Activated CD8-positive, alpha-beta T cell treated with anti-CD3 and anti-CD28 coated beads for 36 hours (primary cell): ENCODE data around the gene GALNT17. TPM values are rescaled to one million over a fixed set of nuclear protein-coding genes. Genes with fewer than 3 reads are reported as not detected.

Experiments used
- ATAC-seq: fragments of 200-7000 bp; cut with Tn5 transposase; one replicate; pipeline ENCODE4 v1.10.0; 2021; ENCODE audit warnings: mild to moderate bottlenecking, moderate library complexity
- CTCF ChIA-PET: fragments of 350-600 bp; sonication (Branson Sonifier 250); formaldehyde crosslinking; loops from one replicate; lab custom pipeline; 2021; ENCODE audit warnings: antibody characterized with exemption; lab: Charles Lee
- POLR2A ChIA-PET: fragments of 350-600 bp; sonication (Branson Sonifier 250); formaldehyde crosslinking; loops from one replicate; lab custom pipeline; 2021; ENCODE audit warnings: antibody characterized with exemption; lab: Charles Lee
- DNase-seq: peaks from one replicate; pipeline ENCODE4 v3.0.0-alpha.2; 2020
- H3K27ac Mint-ChIP-seq: one replicate; pipeline ENCODE4 v1.8.0; 2021; ENCODE audit warnings: mild to moderate bottlenecking, mixed read lengths
- H3K27me3 Mint-ChIP-seq: one replicate; pipeline ENCODE4 v1.8.0; 2021; ENCODE audit warnings: mixed read lengths
- H3K36me3 Mint-ChIP-seq: one replicate; pipeline ENCODE4 v1.8.0; 2021; ENCODE audit warnings: low read depth, mixed read lengths
- H3K4me1 Mint-ChIP-seq: one replicate; pipeline ENCODE4 v1.8.0; 2021; ENCODE audit warnings: low read depth, mixed read lengths
- H3K4me3 Mint-ChIP-seq: one replicate; pipeline ENCODE4 v1.8.0; 2021; ENCODE audit warnings: mild to moderate bottlenecking, moderate library complexity, mixed read lengths
- H3K9me3 Mint-ChIP-seq: one replicate; pipeline ENCODE4 v1.8.0; 2021; ENCODE audit warnings: mixed read lengths
- CTCF ChIP-seq: fragments of 200-600 bp; IDR thresholded peaks from one replicate; pipeline ENCODE4 v1.8.0; 2022; ENCODE audit warnings: antibody characterized with exemption, mild to moderate bottlenecking
- intact Hi-C: fragments of 100-400 bp; cut with micrococcal nuclease; formaldehyde crosslinking; loops from one replicate; pipeline ENCODE4 v1.10.0; 2022
- total RNA-seq, 2 experiments: library from RNA; stranded (reverse); gene quantifications; one replicate each; pipeline ENCODE4 v1.2.3, GENCODE V29; 2021

The GALNT17 gene
- total RNA-seq, 2 experiments from 2014 or later = not detected

GRCh38 chr7:71695186-71695585 is 563.2 kb downstream of the GALNT17 start:
- no peak for DNase-seq
- no peak overlapping the region for H3K27ac Mint-ChIP-seq
- TF ChIP-seq CTCF = no peak
- POLR2A ChIA-PET = no interaction called here
- no peak overlapping the region for H3K4me3 Mint-ChIP-seq
- intact Hi-C loops = no loop called here
- no peaks in the 10 kb centered on the region for H3K4me1 Mint-ChIP-seq
- CTCF ChIA-PET = no interaction called here
- H3K9me3 Mint-ChIP-seq = peaks cover 4% of the 10 kb centered on the region
- H3K27me3 Mint-ChIP-seq = no peaks in the 10 kb centered on the region
- no peak for ATAC-seq
- H3K36me3 Mint-ChIP-seq = no peaks in the 10 kb centered on the region

- ATAC-seq (no peak), DNase-seq (no peak)
- Mint-ChIP-seq H3K4me3 (no peak overlapping the region), H3K27ac (no peak overlapping the region), H3K4me1 (no peaks in the 10 kb centered on the region), H3K27me3 (no peaks in the 10 kb centered on the region), H3K9me3 (peaks cover 6% of the 10 kb centered on the region), H3K36me3 (no peaks in the 10 kb centered on the region)
- CTCF ChIA-PET = no interaction called here
- POLR2A ChIA-PET = no interaction called here
- intact Hi-C loops = no loop called here
- no peak for TF ChIP-seq CTCF
Observed at GRCh38 chr7:71696511-71696910, 564.6 kb downstream of the GALNT17 start.

GRCh38 chr7:71697400-71697799 is 565.5 kb downstream of the GALNT17 start:
- POLR2A ChIA-PET = no interaction called here
- ATAC-seq (no peak), DNase-seq (no peak)
- no peak for TF ChIP-seq CTCF
- Mint-ChIP-seq H3K36me3 (no peaks in the 10 kb centered on the region), H3K27ac (no peak overlapping the region), H3K27me3 (no peaks in the 10 kb centered on the region), H3K9me3 (peaks cover 6% of the 10 kb centered on the region), H3K4me3 (no peak overlapping the region), H3K4me1 (no peaks in the 10 kb centered on the region)
- CTCF ChIA-PET = no interaction called here
- intact Hi-C loops = no loop called here

GRCh38 chr7:71705217-71705616 is 573.3 kb downstream of the GALNT17 start:
- ATAC-seq (no peak), DNase-seq (no peak)
- TF ChIP-seq CTCF = no peak
- H3K4me1 Mint-ChIP-seq = no peaks in the 10 kb centered on the region
- H3K27me3 Mint-ChIP-seq = no peaks in the 10 kb centered on the region
- H3K36me3 Mint-ChIP-seq = no peaks in the 10 kb centered on the region
- H3K27ac Mint-ChIP-seq = no peak overlapping the region
- ChIA-PET CTCF (no interaction called here), POLR2A (no interaction called here)
- intact Hi-C loops = no loop called here
- H3K4me3 Mint-ChIP-seq = no peak overlapping the region
- H3K9me3 Mint-ChIP-seq = peaks cover 11% of the 10 kb centered on the region

- ATAC-seq (no peak), DNase-seq (no peak)
- intact Hi-C loops = no loop called here
- Mint-ChIP-seq H3K4me1 (no peaks in the 10 kb centered on the region), H3K4me3 (no peak overlapping the region), H3K27me3 (peaks cover 1% of the 10 kb centered on the region), H3K27ac (no peak overlapping the region), H3K9me3 (peaks cover 9% of the 10 kb centered on the region), H3K36me3 (no peaks in the 10 kb centered on the region)
- no peak for TF ChIP-seq CTCF
- CTCF ChIA-PET = no interaction called here
- POLR2A ChIA-PET = no interaction called here
Observed at GRCh38 chr7:71705901-71706596, 574.1 kb downstream of the GALNT17 start.
